ENCODE data around the gene INTS2.

GRCh38 chr17:61862975-61863800, 64.6 kb downstream of the INTS2 start, which contains the start of gene BRIP1:
- TF ChIP-seq CTCF (conservative IDR thresholded peaks at IDR 0.05; ENCODE audit: low read depth, low read length) (no peak), EZH2 (IDR thresholded peaks at IDR 0.05; ENCODE audit: low read length, unreplicated experiment) (no peak), EZH2phosphoT487 (IDR thresholded peaks at IDR 0.05; ENCODE audit: borderline replicate concordance, low read length) (no peak)
